Mucosa of descending colon (tissue), 3 donors: ENCODE measurements around the gene ENTREP1. TPM values are rescaled to one million over a fixed set of nuclear protein-coding genes. Genes with fewer than 3 reads are reported as not detected.

ENCODE experiments used
- ATAC-seq: fragments of 200-7000 bp; cut with Tn5 transposase; one replicate; pipeline ENCODE4 v1.9.1; 2020; ENCODE audit warnings: mild to moderate bottlenecking, moderate library complexity
- DNase-seq, 3 donors: peaks; one replicate each; pipeline ENCODE4 v3.0.0-alpha.2; 2020
- H3K36me3 ChIP-seq: fragments of 200-600 bp; one replicate; pipeline ENCODE4 v1.8.0; 2021; ENCODE audit warnings: low read depth, mild to moderate bottlenecking
- H3K4me1 ChIP-seq: fragments of 200-600 bp; one replicate; pipeline ENCODE4 v1.8.0; 2021; ENCODE audit warnings: low read depth, mild to moderate bottlenecking
- H3K4me3 ChIP-seq: fragments of 200-600 bp; one replicate; pipeline ENCODE4 v1.8.0; 2021; ENCODE audit warnings: mild to moderate bottlenecking
- H3K9me3 ChIP-seq: fragments of 200-600 bp; one replicate; pipeline ENCODE4 v1.8.0; 2021; ENCODE audit warnings: mild to moderate bottlenecking
- intact Hi-C, 2 donors: fragments of 100-400 bp; cut with DNase I in 1 of 2; cut with micrococcal nuclease in 1 of 2; formaldehyde crosslinking; loops; one replicate each; pipeline versions ENCODE4 v1.11.0 to v1.11.1; 2022; cut with DNase I, micrococcal nuclease
- total RNA-seq, 3 donors: library from RNA; stranded (reverse); fragmentation: NEBNext Ultra II Directional in 2 of 3; extraction: Animal tissue kit (Norgen Biotek cat#: 25700) in 2 of 3; gene quantifications; one replicate each; pipeline versions ENCODE4 v1.2.1 to v1.2.4, GENCODE V29; 2021 to 2023
- TF ChIP-seq, protein P1 (sequence below): fragments of 200-600 bp; IDR thresholded peaks from one replicate; pipeline ENCODE4 v1.8.0; 2022; ENCODE audit warnings: antibody characterized with exemption, mild to moderate bottlenecking
- donor health status: DM: no; HTN: no; CAD: no; lungs with moderate emphysema.
- donor health status: DM: no; HTN: no; CAD: no.
- donor health status: DM: no; HTN: yes; CAD: no.

ENTREP1 gene
- total RNA-seq, 3 donors from 2014 or later, result 1.3 to 4.1 (median 3.4) TPM

DNA sequence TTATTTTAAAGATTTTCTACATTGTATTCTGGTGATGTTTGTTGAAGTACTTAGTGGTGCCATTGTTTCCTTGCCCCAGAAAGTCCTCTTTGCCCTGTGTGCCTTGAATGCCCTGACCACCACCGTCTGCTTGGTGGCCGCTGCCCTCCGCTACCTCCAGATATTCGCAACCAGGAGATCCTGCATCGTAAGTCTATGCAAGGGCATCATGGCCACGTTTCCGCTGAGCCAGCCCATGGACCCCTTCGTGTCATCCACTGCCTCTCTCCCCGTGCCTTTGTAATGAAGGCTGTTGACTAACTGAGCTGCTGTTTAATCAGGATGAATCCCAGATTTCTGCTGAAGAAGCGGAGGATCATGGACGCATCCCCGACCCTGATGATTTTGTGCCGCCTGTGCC is 52.3 kb downstream of the ENTREP1 start:
- DNase-seq (no peak), ATAC-seq (no peak)
- Histone ChIP-seq H3K4me1 (no peaks in the 10 kb centered on the region), H3K4me3 (no peak overlapping the region), H3K36me3 (no peaks in the 10 kb centered on the region), H3K9me3 (no peaks in the 10 kb centered on the region)
- TF ChIP-seq, protein P1, sequence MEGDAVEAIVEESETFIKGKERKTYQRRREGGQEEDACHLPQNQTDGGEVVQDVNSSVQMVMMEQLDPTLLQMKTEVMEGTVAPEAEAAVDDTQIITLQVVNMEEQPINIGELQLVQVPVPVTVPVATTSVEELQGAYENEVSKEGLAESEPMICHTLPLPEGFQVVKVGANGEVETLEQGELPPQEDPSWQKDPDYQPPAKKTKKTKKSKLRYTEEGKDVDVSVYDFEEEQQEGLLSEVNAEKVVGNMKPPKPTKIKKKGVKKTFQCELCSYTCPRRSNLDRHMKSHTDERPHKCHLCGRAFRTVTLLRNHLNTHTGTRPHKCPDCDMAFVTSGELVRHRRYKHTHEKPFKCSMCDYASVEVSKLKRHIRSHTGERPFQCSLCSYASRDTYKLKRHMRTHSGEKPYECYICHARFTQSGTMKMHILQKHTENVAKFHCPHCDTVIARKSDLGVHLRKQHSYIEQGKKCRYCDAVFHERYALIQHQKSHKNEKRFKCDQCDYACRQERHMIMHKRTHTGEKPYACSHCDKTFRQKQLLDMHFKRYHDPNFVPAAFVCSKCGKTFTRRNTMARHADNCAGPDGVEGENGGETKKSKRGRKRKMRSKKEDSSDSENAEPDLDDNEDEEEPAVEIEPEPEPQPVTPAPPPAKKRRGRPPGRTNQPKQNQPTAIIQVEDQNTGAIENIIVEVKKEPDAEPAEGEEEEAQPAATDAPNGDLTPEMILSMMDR, result no peak
- intact Hi-C loops, result no loop called here

DNA sequence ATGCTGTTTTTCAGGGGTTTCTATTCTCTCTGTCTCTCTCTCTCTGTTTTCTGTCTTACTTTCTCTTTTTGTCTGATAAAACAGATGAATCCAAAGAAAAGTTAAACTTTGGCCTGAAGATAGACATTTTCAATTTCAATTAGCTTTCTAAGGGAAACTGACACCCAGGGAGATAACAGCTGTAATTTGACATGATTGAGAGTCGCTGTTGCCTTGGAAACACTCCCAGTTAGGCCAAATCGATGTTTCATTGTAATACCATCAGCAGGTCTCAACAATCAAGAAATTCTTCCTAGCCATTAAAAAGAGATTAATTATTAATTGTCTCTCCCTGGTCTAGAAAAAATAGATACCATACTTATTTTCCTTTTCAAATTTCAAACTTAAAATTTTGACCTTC is 53.0 kb downstream of the ENTREP1 start:
- no peaks in the 10 kb centered on the region for H3K4me1 ChIP-seq
- H3K4me3 ChIP-seq, result no peak overlapping the region
- intact Hi-C loops, result no loop called here
- TF ChIP-seq, protein P1, result no peak
- H3K36me3 ChIP-seq, result no peaks in the 10 kb centered on the region
- DNase-seq, result no peak
- no peaks in the 10 kb centered on the region for H3K9me3 ChIP-seq
- no peak for ATAC-seq

DNA sequence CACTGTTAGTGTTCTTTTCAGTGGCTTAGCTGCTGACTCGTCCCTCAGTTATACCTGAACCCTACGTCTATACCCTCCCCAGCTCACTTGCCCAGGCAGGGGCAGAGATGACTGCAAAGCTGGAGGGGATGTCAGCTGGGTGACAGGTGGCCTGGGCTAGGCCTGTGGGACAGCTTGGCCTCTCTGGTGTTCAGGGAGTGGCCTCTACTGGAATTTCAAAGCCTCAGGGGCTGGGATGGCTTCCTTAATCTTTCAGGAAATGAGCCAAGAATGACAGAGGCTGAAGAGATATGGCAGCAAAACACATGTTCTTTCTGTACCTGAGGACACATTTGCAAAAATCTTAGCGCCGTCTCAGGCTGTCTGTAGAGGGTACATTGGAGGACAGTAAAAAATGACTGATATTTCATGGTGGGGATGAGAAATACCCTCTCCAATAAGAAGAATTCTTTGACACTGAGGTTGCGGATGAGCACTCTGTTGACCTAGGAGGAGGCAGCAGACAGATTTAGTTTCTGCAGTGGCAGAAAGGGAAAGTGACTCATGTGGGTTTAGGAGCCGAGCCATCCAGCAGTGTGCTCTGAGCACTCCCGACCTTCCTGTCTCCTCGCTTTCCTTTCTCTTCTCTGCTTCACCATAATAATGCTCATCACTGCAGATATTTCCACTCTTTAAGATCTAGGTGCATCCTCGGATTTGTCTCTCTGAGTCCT is 54.4 kb downstream of the ENTREP1 start:
- TF ChIP-seq, protein P1, result no peak
- no peaks in the 10 kb centered on the region for H3K4me1 ChIP-seq
- no peak overlapping the region for H3K4me3 ChIP-seq
- H3K36me3 ChIP-seq, result no peaks in the 10 kb centered on the region
- ATAC-seq (peak; percentile 31), DNase-seq (no peak)
- intact Hi-C loops, result no loop called here
- H3K9me3 ChIP-seq, result no peaks in the 10 kb centered on the region

DNA sequence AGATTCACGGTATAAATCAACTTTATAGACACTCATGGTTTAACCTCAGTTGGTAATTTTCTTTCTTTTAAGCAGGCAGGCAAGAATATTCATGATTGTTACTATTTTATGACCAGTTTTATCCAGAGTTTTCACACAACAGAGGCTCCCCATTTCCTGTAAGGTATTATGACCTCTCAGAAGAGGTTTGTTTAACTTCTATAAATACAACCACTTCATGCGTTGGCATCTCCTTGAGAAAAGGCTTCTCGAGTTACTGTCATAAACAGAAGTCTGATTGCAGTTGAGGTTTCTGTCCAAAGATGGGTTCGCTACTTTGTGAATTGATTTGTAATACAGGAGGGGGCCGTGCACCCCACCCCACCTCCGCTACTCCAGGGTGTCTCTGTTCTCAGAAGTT is 55.3 kb downstream of the ENTREP1 start:
- intact Hi-C loops, result no loop called here
- ATAC-seq, result no peak
- H3K9me3 ChIP-seq, result no peaks in the 10 kb centered on the region

DNA sequence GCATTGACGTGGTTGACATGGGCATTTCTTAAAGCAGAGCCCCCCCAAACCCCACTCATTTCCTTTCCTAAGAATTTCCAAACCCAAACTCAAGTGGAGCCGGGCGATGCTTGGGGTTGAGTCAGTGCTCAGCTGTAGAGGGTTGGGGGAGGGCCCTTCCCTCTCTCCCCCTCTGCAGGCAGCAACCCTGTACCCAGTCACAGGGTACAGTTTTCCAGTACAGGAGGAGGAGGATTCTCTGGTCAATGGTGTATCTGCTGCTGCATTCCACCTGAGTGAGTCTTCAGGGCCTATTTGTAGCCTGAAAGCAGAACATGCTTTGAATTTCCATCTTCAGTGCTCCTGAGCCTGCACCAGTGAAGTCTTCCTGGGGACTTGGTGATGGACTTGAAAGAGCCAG is 55.8 kb downstream of the ENTREP1 start:
- ATAC-seq, result no peak

More for the DNA sequence above, 55.3 kb downstream of the ENTREP1 start:
- no peak overlapping the region for H3K4me3 ChIP-seq
- DNase-seq, result no peak
- TF ChIP-seq, protein P1, result no peak
- H3K36me3 ChIP-seq, result no peaks in the 10 kb centered on the region
- H3K4me1 ChIP-seq, result no peaks in the 10 kb centered on the region

More for the DNA sequence above, 55.8 kb downstream of the ENTREP1 start:
- DNase-seq, result no peak
- no peaks in the 10 kb centered on the region for H3K4me1 ChIP-seq
- no peaks in the 10 kb centered on the region for H3K36me3 ChIP-seq
- intact Hi-C loops, result no loop called here
- TF ChIP-seq, protein P1, result no peak
- H3K4me3 ChIP-seq, result no peak overlapping the region
- H3K9me3 ChIP-seq, result no peaks in the 10 kb centered on the region
